ENCODE measurements around the gene SMIM1.

Gene SMIM1

DNA sequence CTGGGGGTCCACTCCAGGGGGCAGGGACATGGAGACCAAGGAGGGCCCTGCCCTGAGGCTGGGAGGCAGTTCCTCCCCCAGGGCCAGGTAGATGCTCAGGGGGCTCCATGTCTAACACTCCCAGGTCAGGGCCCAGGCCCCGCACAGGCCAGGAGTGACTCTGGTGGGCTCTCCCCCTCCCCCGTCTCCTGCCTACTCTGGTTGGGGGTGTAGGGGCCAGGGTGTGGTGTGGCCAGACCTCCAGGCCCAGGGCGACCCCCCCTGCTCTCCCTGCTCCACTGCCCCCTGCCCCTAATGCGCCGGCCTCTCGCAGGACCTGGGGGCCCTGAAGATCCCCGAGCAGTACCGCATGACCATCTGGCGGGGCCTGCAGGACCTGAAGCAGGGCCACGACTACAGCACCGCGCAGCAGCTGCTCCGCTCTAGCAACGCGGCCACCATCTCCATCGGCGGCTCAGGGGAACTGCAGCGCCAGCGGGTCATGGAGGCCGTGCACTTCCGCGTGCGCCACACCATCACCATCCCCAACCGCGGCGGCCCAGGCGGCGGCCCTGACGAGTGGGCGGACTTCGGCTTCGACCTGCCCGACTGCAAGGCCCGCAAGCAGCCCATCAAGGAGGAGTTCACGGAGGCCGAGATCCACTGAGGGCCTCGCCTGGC, 40.0 kb upstream of the SMIM1 start:
- peaks cover 19% of the 10 kb centered on the region for H3K36me3 ChIP-seq (ENCODE audit: control insufficient read depth, low read depth, low read length)
- H3K9ac ChIP-seq (ENCODE audit: low read length) = no peak overlapping the region

DNA sequence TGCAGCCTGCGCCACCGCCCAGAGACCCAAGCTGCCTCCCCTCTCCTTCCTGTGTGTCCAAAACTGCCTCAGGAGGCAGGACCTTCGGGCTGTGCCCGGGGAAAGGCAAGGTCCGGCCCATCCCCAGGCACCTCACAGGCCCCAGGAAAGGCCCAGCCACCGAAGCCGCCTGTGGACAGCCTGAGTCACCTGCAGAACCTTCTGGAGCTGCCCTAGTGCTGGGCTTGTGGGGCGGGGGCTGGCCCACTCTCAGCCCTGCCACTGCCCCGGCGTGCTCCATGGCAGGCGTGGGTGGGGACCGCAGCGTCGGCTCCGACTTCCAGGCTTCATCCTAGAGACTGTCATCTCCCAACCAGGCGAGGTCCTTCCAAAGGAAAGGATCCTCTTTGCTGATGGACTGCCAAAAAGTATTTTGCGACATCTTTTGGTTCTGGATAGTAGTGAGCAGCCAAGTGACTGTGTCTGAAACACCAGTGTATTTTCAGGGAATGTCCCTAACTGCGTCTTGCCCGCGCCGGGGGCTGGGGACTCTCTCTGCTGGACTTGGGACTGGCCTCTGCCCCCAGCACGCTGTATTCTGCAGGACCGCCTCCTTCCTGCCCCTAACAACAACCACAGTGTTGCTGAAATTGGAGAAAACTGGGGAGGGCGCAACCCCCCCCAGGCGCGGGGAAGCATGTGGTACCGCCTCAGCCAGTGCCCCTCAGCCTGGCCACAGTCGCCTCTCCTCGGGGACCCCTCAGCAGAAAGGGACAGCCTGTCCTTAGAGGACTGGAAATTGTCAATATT, 39.3 kb upstream of the SMIM1 start:
- peak overlapping the region; percentile 35 for H3K4me3 ChIP-seq (ENCODE audit: low read length)
- peaks cover 24% of the 10 kb centered on the region for H3K36me3 ChIP-seq (ENCODE audit: control insufficient read depth, low read depth, low read length)
- no peaks in the 10 kb centered on the region for H3K27me3 ChIP-seq (ENCODE audit: control insufficient read depth, insufficient read depth, low read length)
- no peak overlapping the region for H3K27ac ChIP-seq (ENCODE audit: low read length)
- H3K9me3 ChIP-seq (ENCODE audit: control insufficient read depth, low read depth, low read length) = no peaks in the 10 kb centered on the region
- H3K9ac ChIP-seq (ENCODE audit: low read length) = no peak overlapping the region
- H3K4me1 ChIP-seq (ENCODE audit: control insufficient read depth, low read depth, low read length) = peaks cover 5% of the 10 kb centered on the region

More for the DNA sequence above, 40.0 kb upstream of the SMIM1 start:
- no peaks in the 10 kb centered on the region for H3K27me3 ChIP-seq (ENCODE audit: control insufficient read depth, insufficient read depth, low read length)
- peak overlapping the region; percentile 35 for H3K4me3 ChIP-seq (ENCODE audit: low read length)
- no peaks in the 10 kb centered on the region for H3K9me3 ChIP-seq (ENCODE audit: control insufficient read depth, low read depth, low read length)
- no peak overlapping the region for H3K27ac ChIP-seq (ENCODE audit: low read length)
- peaks cover 5% of the 10 kb centered on the region for H3K4me1 ChIP-seq (ENCODE audit: control insufficient read depth, low read depth, low read length)

DNA sequence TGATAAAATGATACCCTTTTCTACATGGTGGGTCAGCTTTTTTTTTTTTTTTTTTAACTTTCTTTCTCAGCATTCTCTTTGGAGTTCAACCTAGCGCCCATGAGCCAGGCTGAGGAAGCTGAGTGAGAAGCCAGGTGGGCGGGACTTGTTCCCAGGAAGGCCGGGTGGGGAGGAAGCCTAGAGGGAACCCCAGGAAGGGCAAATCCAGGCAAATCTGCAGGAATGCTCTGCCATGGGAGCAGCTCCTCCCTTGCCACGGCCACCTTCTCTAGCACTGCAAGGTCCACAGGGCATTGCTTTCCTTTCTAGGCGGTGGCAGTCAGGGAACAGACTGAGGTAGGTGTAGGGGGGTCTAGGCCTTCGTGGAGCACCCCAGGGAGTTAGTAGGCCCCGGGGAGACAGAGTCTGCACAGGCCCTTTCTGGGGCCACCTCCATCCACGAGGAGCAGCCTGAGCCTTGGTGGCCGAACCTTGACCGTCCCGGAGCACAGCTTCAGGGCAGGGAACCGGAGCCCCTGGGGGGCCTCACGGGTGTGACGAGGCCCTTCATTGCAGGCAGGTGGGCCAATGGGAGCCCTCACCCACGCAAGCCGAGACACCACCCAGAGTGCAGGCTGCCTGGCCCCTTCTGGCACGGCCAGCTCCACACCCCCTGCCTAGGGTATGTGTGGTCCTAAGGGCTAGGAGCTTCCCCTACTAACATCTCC, 38.5 kb upstream of the SMIM1 start:
- Histone ChIP-seq H3K27ac (ENCODE audit: low read length) (no peak overlapping the region), H3K27me3 (ENCODE audit: control insufficient read depth, insufficient read depth, low read length) (no peaks in the 10 kb centered on the region), H3K36me3 (ENCODE audit: control insufficient read depth, low read depth, low read length) (peaks cover 32% of the 10 kb centered on the region), H3K4me1 (ENCODE audit: control insufficient read depth, low read depth, low read length) (peaks cover 5% of the 10 kb centered on the region), H3K9ac (ENCODE audit: low read length) (no peak overlapping the region), H3K4me3 (ENCODE audit: low read length) (no peak overlapping the region), H3K9me3 (ENCODE audit: control insufficient read depth, low read depth, low read length) (no peaks in the 10 kb centered on the region)

DNA sequence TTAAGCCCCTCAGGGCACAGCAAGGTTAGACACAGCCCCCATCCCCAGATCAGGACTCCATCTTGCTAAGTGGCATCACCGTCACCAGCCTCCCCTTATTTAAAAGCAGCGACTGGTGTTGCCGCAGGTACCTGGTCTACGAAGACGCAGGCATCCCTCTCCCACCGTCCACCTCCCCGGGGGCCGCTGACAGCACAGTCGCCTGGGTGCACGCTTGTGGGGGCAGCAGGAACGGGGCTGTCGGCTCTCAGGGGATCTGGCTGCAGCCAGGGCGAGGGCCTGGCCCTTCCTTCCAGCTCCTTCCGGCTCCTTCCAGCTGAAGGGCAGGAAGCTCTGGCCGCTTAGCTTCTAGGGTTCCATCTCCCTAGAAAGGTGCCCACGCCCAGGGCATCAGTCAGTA, 37.9 kb upstream of the SMIM1 start:
- Histone ChIP-seq H3K27ac (ENCODE audit: low read length) (no peak overlapping the region), H3K4me3 (ENCODE audit: low read length) (no peak overlapping the region), H3K4me1 (ENCODE audit: control insufficient read depth, low read depth, low read length) (peaks cover 5% of the 10 kb centered on the region), H3K9me3 (ENCODE audit: control insufficient read depth, low read depth, low read length) (no peaks in the 10 kb centered on the region), H3K36me3 (ENCODE audit: control insufficient read depth, low read depth, low read length) (peaks cover 38% of the 10 kb centered on the region), H3K9ac (ENCODE audit: low read length) (no peak overlapping the region), H3K27me3 (ENCODE audit: control insufficient read depth, insufficient read depth, low read length) (no peaks in the 10 kb centered on the region)

DNA sequence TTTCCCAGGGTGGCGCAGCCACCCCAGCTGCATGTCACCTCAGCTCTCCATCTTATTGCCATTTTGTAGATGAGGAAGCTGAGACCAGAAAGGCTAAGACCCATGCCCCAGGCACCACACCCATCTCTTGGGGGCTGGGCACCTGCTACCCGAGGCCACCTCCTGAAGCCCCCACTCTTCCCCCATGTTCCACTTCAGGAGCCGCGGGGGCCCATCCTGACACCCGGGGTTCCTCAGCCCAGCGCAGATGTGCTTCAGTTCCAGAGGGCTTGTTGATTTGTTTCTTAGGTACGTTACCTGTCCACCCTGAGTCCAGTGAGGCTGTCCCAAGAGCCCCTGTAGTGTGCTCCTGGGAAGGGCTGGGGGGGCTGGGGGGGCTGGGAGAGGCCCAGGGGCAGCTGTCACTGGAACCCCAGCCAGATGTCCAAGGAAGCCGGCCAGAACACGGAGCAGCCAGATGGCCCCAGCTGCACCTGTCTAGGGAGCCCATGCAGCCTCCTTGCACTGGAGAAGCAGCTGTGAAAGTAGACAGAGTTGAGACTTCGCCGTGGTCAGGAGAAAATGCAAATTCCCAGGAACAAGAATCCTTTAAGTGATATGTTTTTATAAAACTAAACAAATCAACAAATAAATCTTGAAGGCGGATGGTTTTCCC, 37.4 kb upstream of the SMIM1 start:
- H3K27ac ChIP-seq (ENCODE audit: low read length) = no peak overlapping the region

DNA sequence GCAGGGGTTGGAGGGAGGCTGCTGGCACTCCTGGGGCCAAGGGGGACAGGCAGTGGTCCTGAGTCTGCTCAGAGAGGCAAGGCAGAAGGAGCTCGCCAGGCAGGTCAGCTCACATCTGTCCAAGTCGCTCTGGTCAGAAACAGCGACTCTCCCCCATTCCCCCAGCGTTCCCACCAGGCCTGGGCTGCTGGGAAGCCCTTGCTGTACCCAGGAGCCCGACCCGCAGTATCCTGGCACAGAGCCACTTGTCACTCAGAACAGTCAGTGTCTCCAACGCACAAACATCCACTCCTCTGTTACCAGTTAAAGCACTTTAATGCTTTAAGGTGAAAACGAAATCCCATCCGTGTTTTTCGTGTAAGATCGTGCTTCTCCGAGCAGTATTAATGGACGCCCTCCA, 36.9 kb upstream of the SMIM1 start:
- H3K36me3 ChIP-seq (ENCODE audit: control insufficient read depth, low read depth, low read length) = peaks cover 44% of the 10 kb centered on the region
- no peaks in the 10 kb centered on the region for H3K27me3 ChIP-seq (ENCODE audit: control insufficient read depth, insufficient read depth, low read length)
- no peak overlapping the region for H3K4me3 ChIP-seq (ENCODE audit: low read length)
- H3K9ac ChIP-seq (ENCODE audit: low read length) = no peak overlapping the region
- H3K9me3 ChIP-seq (ENCODE audit: control insufficient read depth, low read depth, low read length) = no peaks in the 10 kb centered on the region
- H3K27ac ChIP-seq (ENCODE audit: low read length) = no peak overlapping the region
- peaks cover 5% of the 10 kb centered on the region for H3K4me1 ChIP-seq (ENCODE audit: control insufficient read depth, low read depth, low read length)

More for the DNA sequence above, 37.4 kb upstream of the SMIM1 start:
- H3K9me3 ChIP-seq (ENCODE audit: control insufficient read depth, low read depth, low read length) = no peaks in the 10 kb centered on the region
- no peak overlapping the region for H3K4me3 ChIP-seq (ENCODE audit: low read length)
- no peak overlapping the region for H3K9ac ChIP-seq (ENCODE audit: low read length)
- H3K27me3 ChIP-seq (ENCODE audit: control insufficient read depth, insufficient read depth, low read length) = no peaks in the 10 kb centered on the region
- H3K4me1 ChIP-seq (ENCODE audit: control insufficient read depth, low read depth, low read length) = peaks cover 5% of the 10 kb centered on the region
- H3K36me3 ChIP-seq (ENCODE audit: control insufficient read depth, low read depth, low read length) = peaks cover 43% of the 10 kb centered on the region

DNA sequence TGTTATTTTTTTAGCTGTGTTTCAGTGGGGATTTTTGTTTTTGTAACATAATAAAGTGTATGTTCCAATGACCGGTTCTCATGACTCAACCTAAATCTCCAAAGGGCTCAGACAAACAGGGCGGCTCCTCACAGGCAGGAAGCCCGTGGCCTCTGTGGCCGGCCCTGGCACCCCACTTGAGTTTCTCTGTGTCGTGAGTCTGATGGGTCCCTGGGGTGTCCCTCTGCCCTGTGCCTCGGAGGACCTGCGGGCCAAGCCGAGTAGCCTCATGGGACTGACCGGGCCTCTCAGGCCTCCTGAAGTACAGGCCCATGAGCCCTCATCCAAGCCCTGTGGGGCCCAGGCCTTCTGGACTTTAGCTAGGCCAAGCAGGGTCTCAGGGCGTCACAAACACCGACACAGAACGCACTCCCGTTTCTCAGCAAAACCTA, 36.4 kb upstream of the SMIM1 start:
- Histone ChIP-seq H3K27ac (ENCODE audit: low read length) (no peak overlapping the region), H3K9ac (ENCODE audit: low read length) (no peak overlapping the region), H3K4me3 (ENCODE audit: low read length) (no peak overlapping the region), H3K9me3 (ENCODE audit: control insufficient read depth, low read depth, low read length) (no peaks in the 10 kb centered on the region), H3K36me3 (ENCODE audit: control insufficient read depth, low read depth, low read length) (peaks cover 44% of the 10 kb centered on the region), H3K27me3 (ENCODE audit: control insufficient read depth, insufficient read depth, low read length) (no peaks in the 10 kb centered on the region), H3K4me1 (ENCODE audit: control insufficient read depth, low read depth, low read length) (peaks cover 5% of the 10 kb centered on the region)

DNA sequence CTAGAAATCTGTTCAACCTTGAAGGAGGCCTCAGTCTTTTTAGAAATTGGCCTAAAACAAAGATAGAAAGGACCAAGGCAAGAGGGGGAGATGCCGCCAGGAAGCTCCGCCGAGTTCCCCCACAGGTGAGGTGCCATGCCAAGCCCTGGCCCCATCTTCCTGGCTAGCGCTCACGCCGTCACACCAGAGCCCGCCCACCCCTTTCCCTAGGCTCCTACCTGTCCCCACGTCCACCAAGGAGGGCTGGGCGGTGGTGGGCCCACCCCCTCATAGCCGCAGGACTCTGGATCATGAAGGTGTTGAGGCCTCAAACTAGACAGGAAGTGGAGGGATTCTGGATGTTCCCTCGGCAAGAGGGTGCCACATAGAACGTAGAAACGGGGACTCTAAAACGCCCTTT, 35.8 kb upstream of the SMIM1 start:
- Histone ChIP-seq H3K36me3 (ENCODE audit: control insufficient read depth, low read depth, low read length) (peaks cover 50% of the 10 kb centered on the region), H3K27ac (ENCODE audit: low read length) (no peak overlapping the region), H3K9ac (ENCODE audit: low read length) (no peak overlapping the region), H3K4me3 (ENCODE audit: low read length) (no peak overlapping the region), H3K27me3 (ENCODE audit: control insufficient read depth, insufficient read depth, low read length) (no peaks in the 10 kb centered on the region), H3K9me3 (ENCODE audit: control insufficient read depth, low read depth, low read length) (no peaks in the 10 kb centered on the region), H3K4me1 (ENCODE audit: control insufficient read depth, low read depth, low read length) (peaks cover 5% of the 10 kb centered on the region)

DNA sequence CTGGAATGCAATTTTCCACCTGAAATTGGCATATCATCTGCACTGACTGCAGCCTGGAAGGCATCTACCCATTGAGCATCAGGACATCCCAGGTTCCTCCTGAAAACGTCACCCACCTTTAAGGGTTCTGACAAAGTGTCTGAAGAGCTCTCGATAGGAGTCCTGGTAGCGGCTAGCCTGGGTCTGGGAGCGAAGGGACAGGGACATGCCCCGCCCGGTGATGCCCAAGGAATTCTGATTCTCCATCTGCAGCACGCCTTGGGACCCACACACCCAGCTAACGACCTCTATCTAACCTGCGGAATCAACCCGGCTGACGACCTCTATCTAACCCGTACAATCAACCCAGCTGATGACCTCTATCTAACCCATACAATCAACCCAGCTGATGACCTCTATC, 33.6 kb upstream of the SMIM1 start:
- Histone ChIP-seq H3K4me1 (ENCODE audit: control insufficient read depth, low read depth, low read length) (no peaks in the 10 kb centered on the region), H3K4me3 (ENCODE audit: low read length) (no peak overlapping the region), H3K36me3 (ENCODE audit: control insufficient read depth, low read depth, low read length) (peaks cover 66% of the 10 kb centered on the region), H3K27me3 (ENCODE audit: control insufficient read depth, insufficient read depth, low read length) (no peaks in the 10 kb centered on the region), H3K27ac (ENCODE audit: low read length) (no peak overlapping the region), H3K9me3 (ENCODE audit: control insufficient read depth, low read depth, low read length) (no peaks in the 10 kb centered on the region), H3K9ac (ENCODE audit: low read length) (no peak overlapping the region)

DNA sequence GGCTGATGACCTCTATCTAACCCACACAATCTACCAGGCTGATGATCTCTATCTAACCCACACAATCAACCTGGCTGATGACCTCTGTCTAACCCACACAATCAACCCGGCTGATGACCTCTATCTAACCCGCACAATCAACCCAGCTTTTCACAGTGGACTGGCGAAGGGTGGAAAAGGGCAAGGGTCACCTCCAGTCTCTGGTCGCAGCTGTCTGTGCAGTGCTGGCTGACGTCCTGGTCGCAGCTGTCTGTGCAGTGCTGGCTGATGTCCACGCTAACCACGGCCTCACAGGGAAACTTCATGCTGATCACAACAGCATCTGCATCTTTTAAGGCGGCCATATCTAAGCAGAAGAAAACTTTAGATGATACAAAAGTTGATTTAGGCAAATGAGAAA, 32.5 kb upstream of the SMIM1 start:
- Histone ChIP-seq H3K27ac (ENCODE audit: low read length) (no peak overlapping the region), H3K36me3 (ENCODE audit: control insufficient read depth, low read depth, low read length) (peaks cover 66% of the 10 kb centered on the region), H3K9ac (ENCODE audit: low read length) (no peak overlapping the region), H3K4me3 (ENCODE audit: low read length) (no peak overlapping the region), H3K27me3 (ENCODE audit: control insufficient read depth, insufficient read depth, low read length) (no peaks in the 10 kb centered on the region), H3K4me1 (ENCODE audit: control insufficient read depth, low read depth, low read length) (no peaks in the 10 kb centered on the region), H3K9me3 (ENCODE audit: control insufficient read depth, low read depth, low read length) (no peaks in the 10 kb centered on the region)

DNA sequence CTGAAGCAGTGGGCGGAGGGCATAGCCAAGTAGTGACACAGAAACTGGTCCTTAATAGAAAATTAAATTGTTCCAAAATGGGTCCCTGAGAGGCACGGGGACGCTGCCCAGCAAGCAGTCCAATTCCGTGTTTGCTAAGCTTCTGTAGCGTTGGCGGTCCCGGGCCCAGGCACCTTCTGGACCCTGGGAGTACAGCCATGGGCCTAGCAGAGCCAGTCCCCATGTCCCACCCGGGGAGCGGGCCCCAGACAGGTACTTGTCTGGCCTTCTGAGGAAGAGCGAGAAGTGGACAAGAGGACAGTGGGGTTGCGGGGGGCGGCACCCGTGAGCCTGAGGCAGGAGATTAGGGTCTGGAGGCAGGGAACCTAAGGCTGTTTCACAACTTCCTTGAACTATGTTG, 31.8 kb upstream of the SMIM1 start:
- Histone ChIP-seq H3K9ac (ENCODE audit: low read length) (no peak overlapping the region), H3K4me3 (ENCODE audit: low read length) (no peak overlapping the region), H3K27ac (ENCODE audit: low read length) (no peak overlapping the region), H3K27me3 (ENCODE audit: control insufficient read depth, insufficient read depth, low read length) (no peaks in the 10 kb centered on the region), H3K36me3 (ENCODE audit: control insufficient read depth, low read depth, low read length) (peaks cover 63% of the 10 kb centered on the region), H3K4me1 (ENCODE audit: control insufficient read depth, low read depth, low read length) (peaks cover 4% of the 10 kb centered on the region), H3K9me3 (ENCODE audit: control insufficient read depth, low read depth, low read length) (no peaks in the 10 kb centered on the region)
